Psoas muscle (tissue), 8 donors: ENCODE measurements around the gene TMTC2. TPM values are rescaled to one million over a fixed set of nuclear protein-coding genes. Genes with fewer than 3 reads are reported as not detected.

ENCODE experiments used
- ATAC-seq, 4 donors: fragments of 200-7000 bp; cut with Tn5 transposase; one replicate each; pipeline ENCODE4 v1.9.1; 2020; ENCODE audit warnings: moderate library complexity in 3 of 4, mild to moderate bottlenecking in 2 of 4
- DNase-seq, 2 donors: peaks; one replicate each; pipeline ENCODE4 v3.0.0-alpha.2; 2020
- H3K27ac ChIP-seq: fragments of 200-600 bp; one replicate; pipeline ENCODE4 v1.8.0; 2022
- H3K27me3 ChIP-seq, 3 donors: fragments of 200-600 bp in 1 of 3; one replicate each; pipeline versions ENCODE4 v1.6.1 to v1.8.0; 2013 to 2022; ENCODE audit warnings: low read length in 2 of 3, mild to moderate bottlenecking in 2 of 3, moderate library complexity in 1 of 3; ENCODE audit not compliant: insufficient read depth in 3 of 3
- H3K36me3 ChIP-seq, 2 donors: fragments of 200-600 bp in 1 of 2; one replicate each; pipeline versions ENCODE4 v1.6.1 to v1.8.0; 2013 to 2022; ENCODE audit warnings: low read depth in 1 of 2, mild to moderate bottlenecking in 1 of 2, moderate library complexity in 1 of 2; ENCODE audit not compliant: insufficient read depth in 1 of 2
- H3K4me1 ChIP-seq: fragments of 200-600 bp; one replicate; pipeline ENCODE4 v1.8.0; 2022
- H3K4me3 ChIP-seq: fragments of 200-600 bp; one replicate; pipeline ENCODE4 v1.8.0; 2022; ENCODE audit warnings: mild to moderate bottlenecking
- H3K9me3 ChIP-seq: fragments of 200-600 bp; one replicate; pipeline ENCODE4 v1.8.0; 2022
- WGBS, 3 donors: extraction: QIAGEN DNeasy Blood & Tissue Kit; methylation state at CpG; one replicate each; pipeline versions ENCODE4 v1.1.6 to v1.1.7; 2013; 5-methylcytosine and 5-hydroxymethylcytosine counted together
- intact Hi-C, 2 donors: fragments of 100-400 bp; cut with DNase I; formaldehyde crosslinking; loops; one replicate each; pipeline versions ENCODE4 v1.11.0 to v1.14.2; 2022
- polyA plus RNA-seq, 3 donors: library from polyadenylated mRNA; stranded (reverse); fragments of 200-250 nt; gene quantifications; one replicate each; pipeline ENCODE4 v1.2.3, GENCODE V29; 2013
- total RNA-seq, 4 donors: library from RNA; stranded (reverse); fragmentation: NEBNext Ultra II Directional in 2 of 4; extraction: Animal tissue kit (Norgen Biotek cat#: 25700) in 2 of 4; gene quantifications; one replicate each; pipeline versions ENCODE4 v1.2.1 to v1.2.4, GENCODE V29; 2021 to 2023
- TF ChIP-seq, protein P1 (sequence below): fragments of 200-600 bp; IDR thresholded peaks from one replicate; pipeline ENCODE4 v1.8.0; 2022; ENCODE audit warnings: antibody characterized with exemption
- donor health status: healthy with polysubstance abuse.
- donor health status: DM: no; HTN: no; CAD: no; lungs with moderate emphysema.
- donor health status: Bipolar disorder and iron deficiency.
- donor health status: healthy.
- donor health status: DM: yes; HTN: yes; CAD: no.
- donor health status: DM: no; HTN: no; CAD: no.
- donor health status: DM: no; HTN: no; CAD: no.
- donor health status: DM: yes; HTN: yes; CAD: no.

The TMTC2 gene
- total and polyA plus RNA-seq, 7 donors = 0.85 to 2.7 (median 1.8) TPM

- DNase-seq (no peak), ATAC-seq (no peak)
- Histone ChIP-seq H3K36me3 (no peaks in the 10 kb centered on the region), H3K27me3 (no peaks in the 10 kb centered on the region), H3K4me1 (no peaks in the 10 kb centered on the region), H3K9me3 (no peaks in the 10 kb centered on the region), H3K4me3 (no peak overlapping the region), H3K27ac (no peak overlapping the region)
- TF ChIP-seq, protein P1, sequence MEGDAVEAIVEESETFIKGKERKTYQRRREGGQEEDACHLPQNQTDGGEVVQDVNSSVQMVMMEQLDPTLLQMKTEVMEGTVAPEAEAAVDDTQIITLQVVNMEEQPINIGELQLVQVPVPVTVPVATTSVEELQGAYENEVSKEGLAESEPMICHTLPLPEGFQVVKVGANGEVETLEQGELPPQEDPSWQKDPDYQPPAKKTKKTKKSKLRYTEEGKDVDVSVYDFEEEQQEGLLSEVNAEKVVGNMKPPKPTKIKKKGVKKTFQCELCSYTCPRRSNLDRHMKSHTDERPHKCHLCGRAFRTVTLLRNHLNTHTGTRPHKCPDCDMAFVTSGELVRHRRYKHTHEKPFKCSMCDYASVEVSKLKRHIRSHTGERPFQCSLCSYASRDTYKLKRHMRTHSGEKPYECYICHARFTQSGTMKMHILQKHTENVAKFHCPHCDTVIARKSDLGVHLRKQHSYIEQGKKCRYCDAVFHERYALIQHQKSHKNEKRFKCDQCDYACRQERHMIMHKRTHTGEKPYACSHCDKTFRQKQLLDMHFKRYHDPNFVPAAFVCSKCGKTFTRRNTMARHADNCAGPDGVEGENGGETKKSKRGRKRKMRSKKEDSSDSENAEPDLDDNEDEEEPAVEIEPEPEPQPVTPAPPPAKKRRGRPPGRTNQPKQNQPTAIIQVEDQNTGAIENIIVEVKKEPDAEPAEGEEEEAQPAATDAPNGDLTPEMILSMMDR = no peak
- WGBS, 3 donors = 89 to 93% (median 92%) methylated on average over 5 of the region's 5 CpGs
- intact Hi-C loops = no loop called here
Measured at GRCh38 chr12:82931349-82932116, 244.8 kb downstream of the TMTC2 start.

GRCh38 chr12:82937151-82937550 is 250.4 kb downstream of the TMTC2 start:
- TF ChIP-seq, protein P1 = no peak
- 26 to 63% (median 41%) methylated on average over 2 of the region's 2 CpGs for WGBS, 3 donors
- Histone ChIP-seq H3K27me3 (no peaks in the 10 kb centered on the region), H3K4me3 (no peak overlapping the region), H3K36me3 (no peaks in the 10 kb centered on the region), H3K27ac (no peak overlapping the region), H3K9me3 (no peaks in the 10 kb centered on the region), H3K4me1 (no peaks in the 10 kb centered on the region)
- ATAC-seq (no peak), DNase-seq (no peak)
- intact Hi-C loops = no loop called here

- H3K4me3 ChIP-seq = no peak overlapping the region
- 24 to 32% (median 30%) methylated on average over 2 of the region's 2 CpGs for WGBS, 3 donors
- no peak for ATAC-seq
Measured at GRCh38 chr12:82942521-82942920, 255.8 kb downstream of the TMTC2 start.

GRCh38 chr12:82942991-82943401 is 256.3 kb downstream of the TMTC2 start:
- intact Hi-C loops = no loop called here
- H3K36me3 ChIP-seq = no peaks in the 10 kb centered on the region
- no peak for DNase-seq
- WGBS, 3 donors = 67 to 77% (median 71%) methylated on average over 2 of the region's 2 CpGs
- TF ChIP-seq, protein P1 = no peak
- H3K4me1 ChIP-seq = no peaks in the 10 kb centered on the region
- no peaks in the 10 kb centered on the region for H3K9me3 ChIP-seq
- H3K27ac ChIP-seq = no peak overlapping the region
- no peak for ATAC-seq
- H3K4me3 ChIP-seq = no peak overlapping the region
- H3K27me3 ChIP-seq = no peaks in the 10 kb centered on the region

More at GRCh38 chr12:82942521-82942920, 255.8 kb downstream of the TMTC2 start:
- intact Hi-C loops = no loop called here
- no peaks in the 10 kb centered on the region for H3K27me3 ChIP-seq
- no peak for DNase-seq
- no peaks in the 10 kb centered on the region for H3K36me3 ChIP-seq
- H3K9me3 ChIP-seq = no peaks in the 10 kb centered on the region
- TF ChIP-seq, protein P1 = no peak
- H3K4me1 ChIP-seq = no peaks in the 10 kb centered on the region
- H3K27ac ChIP-seq = no peak overlapping the region

DNA sequence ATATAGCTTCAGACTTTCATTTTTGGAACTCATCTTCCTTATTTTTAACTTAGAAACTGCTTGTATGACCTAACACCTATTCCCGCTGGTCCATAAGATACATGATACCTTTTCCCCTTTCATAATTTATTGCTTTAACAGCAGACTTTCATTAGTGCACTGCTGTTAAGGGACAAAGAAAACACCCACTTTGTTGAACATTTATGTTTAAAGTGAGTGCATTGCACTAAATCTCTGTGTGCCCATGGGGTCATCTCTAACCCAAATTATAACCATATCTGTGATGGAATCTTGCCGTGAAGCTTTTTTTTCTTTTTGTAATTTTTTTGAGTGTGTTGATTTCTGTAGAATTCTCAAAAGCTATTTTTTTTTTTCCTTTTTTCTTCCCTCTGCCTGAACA is 261.8 kb downstream of the TMTC2 start:
- no peaks in the 10 kb centered on the region for H3K36me3 ChIP-seq
- intact Hi-C loops = no loop called here
- no peaks in the 10 kb centered on the region for H3K27me3 ChIP-seq
- 58 to 77% (median 65%) methylated on average over 2 of the region's 2 CpGs for WGBS, 3 donors
- TF ChIP-seq, protein P1 = no peak
- H3K27ac ChIP-seq = no peak overlapping the region
- DNase-seq (no peak), ATAC-seq (no peak)
- no peaks in the 10 kb centered on the region for H3K4me1 ChIP-seq
- H3K4me3 ChIP-seq = no peak overlapping the region
- H3K9me3 ChIP-seq = no peaks in the 10 kb centered on the region
